PC-9 (cell line): ENCODE measurements around the gene INPP5A.

Experiments used
- CTCF ChIP-seq: fragments of 200-600 bp; sonication (generic); conservative IDR thresholded peaks from 2 replicates; pipeline ENCODE4 v1.6.1; 2017; ENCODE audit warnings: mixed run types, antibody characterized with exemption, mild to moderate bottlenecking, moderate library complexity
- EZH2 ChIP-seq: fragments of 200-600 bp; sonication (generic); IDR thresholded peaks from 2 replicates; pipeline ENCODE4 v1.8.0; 2017; ENCODE audit warnings: antibody characterized with exemption, low read depth

GRCh38 chr10:132595021-132595420, 57.4 kb downstream of the INPP5A start:
- TF ChIP-seq CTCF, result no peak
- no peak for TF ChIP-seq EZH2
